GM12878 (cell line): ENCODE measurements around the gene REPS2. TPM values are rescaled to one million over a fixed set of nuclear protein-coding genes. Genes with fewer than 3 reads are reported as not detected.

Experiments used
- ATAC-seq: fragments of 200-7000 bp; cut with Tn5 transposase; 3 replicates; pipeline ENCODE4 v1.9.1; 2020; ENCODE audit warnings: mild to moderate bottlenecking, moderate library complexity
- BruUV-seq: library from RNA; stranded (reverse); fragments of 400-500 nt; replicated peaks from 2 replicates; lab custom pipeline; 2021; lab: Mats Ljungman, UMichigan
- CTCF ChIA-PET: fragments of 300-600 bp; sonication (Branson Sonifier 250); formaldehyde crosslinking; extraction: SDS; loops from one replicate; lab custom pipeline; 2021; ENCODE audit warnings: inconsistent platforms; lab: Yijun Ruan, JAX
- POLR2A ChIA-PET: fragments of 350-600 bp; formaldehyde crosslinking; extraction: SDS; loops from one replicate; lab custom pipeline; 2021; ENCODE audit warnings: inconsistent platforms; lab: Charles Lee
- RAD21 ChIA-PET: fragments of 300-600 bp; sonication (Branson Sonifier 250); formaldehyde crosslinking; loops from one replicate; lab custom pipeline; 2023; ENCODE audit warnings: antibody characterized with exemption; ENCODE audit not compliant: unreplicated experiment; lab: Charles Lee
- SMC1A ChIA-PET: fragments of 300-600 bp; sonication (Branson Sonifier 250); formaldehyde crosslinking; loops from one replicate; lab custom pipeline; 2023; ENCODE audit not compliant: unreplicated experiment, uncharacterized antibody; lab: Charles Lee
- DNase-seq: peaks from one replicate; pipeline ENCODE4 v3.0.0-alpha.2; 2011; ENCODE audit warnings: low read depth, low spot score
- FAIRE-seq: peaks from 3 replicates; lab custom pipeline; 2011; peaks lifted over from hg19 to GRCh38; lab: Jason Lieb, UNC
- H2AFZ ChIP-seq: 2 replicates; pipeline ENCODE4 v1.6.0; 2011; ENCODE audit warnings: low read depth, low read length, control low read depth; ENCODE audit not compliant: control insufficient read depth
- H3K27ac ChIP-seq: 2 replicates; pipeline ENCODE4 v1.5.1; 2011; ENCODE audit warnings: control low read depth; ENCODE audit not compliant: control insufficient read depth, insufficient read depth
- H3K27me3 ChIP-seq, 2 experiments: replicated peaks in 1 of 2; 2 replicates each; pipeline versions ENCODE4 v1.6.0 to v1.6.1; 2011; ENCODE audit warnings: low read length in 1 of 2; ENCODE audit not compliant: control insufficient read depth in 2 of 2, insufficient read depth in 2 of 2
- H3K36me3 ChIP-seq, 2 experiments: 2 replicates each; pipeline ENCODE4 v1.5.1; 2011; ENCODE audit warnings: low read length in 1 of 2; ENCODE audit not compliant: control insufficient read depth in 2 of 2, insufficient read depth in 2 of 2
- H3K4me1 ChIP-seq: 2 replicates; pipeline ENCODE4 v1.6.1; 2011; ENCODE audit warnings: mild to moderate bottlenecking, low read length, moderate library complexity, mixed read lengths; ENCODE audit not compliant: control insufficient read depth, insufficient read depth
- H3K4me2 ChIP-seq: 2 replicates; pipeline ENCODE4 v1.6.0; 2011; ENCODE audit warnings: control low read depth; ENCODE audit not compliant: control insufficient read depth, insufficient read depth
- H3K4me3 ChIP-seq: fragments of 200-600 bp; sonication (generic); 2 replicates; pipeline ENCODE4 v1.5.1; 2016
- H3K79me2 ChIP-seq: 2 replicates; pipeline ENCODE4 v1.6.0; 2011; ENCODE audit warnings: low read length; ENCODE audit not compliant: control insufficient read depth, insufficient read depth
- H3K9ac ChIP-seq: 2 replicates; pipeline ENCODE4 v1.8.0; 2011; ENCODE audit warnings: low read length, control low read depth, mixed read lengths; ENCODE audit not compliant: control insufficient read depth, insufficient read depth
- H3K9me3 ChIP-seq: replicated peaks from 3 replicates; pipeline ENCODE4 v1.5.1; 2011; ENCODE audit warnings: mild to moderate bottlenecking, low read length; ENCODE audit not compliant: control insufficient read depth, insufficient read depth
- H4K20me1 ChIP-seq: 2 replicates; pipeline ENCODE4 v1.6.0; 2011; ENCODE audit not compliant: control insufficient read depth, insufficient read depth
- EED ChIP-seq: sonication (generic); IDR thresholded peaks from 2 replicates; pipeline ENCODE4 v1.6.1; 2016; ENCODE audit warnings: antibody characterized with exemption, low read depth
- EZH2 ChIP-seq: IDR thresholded peaks from 2 replicates; pipeline ENCODE4 v1.6.1; 2012; ENCODE audit warnings: low read depth, mild to moderate bottlenecking, control low read depth, inconsistent platforms, low read length, borderline replicate concordance; ENCODE audit not compliant: control insufficient read depth
- FOS ChIP-seq: IDR thresholded peaks from 3 replicates; pipeline ENCODE4 v1.6.1; 2011; ENCODE audit warnings: borderline replicate concordance; ENCODE audit not compliant: insufficient read length; ENCODE audit errors: extremely low read depth
- FOXM1 ChIP-seq: IDR thresholded peaks from 2 replicates; pipeline ENCODE4 v1.6.1; 2012; ENCODE audit warnings: low read depth, mild to moderate bottlenecking, inconsistent platforms, low read length, moderate library complexity
- POU2F2 ChIP-seq: IDR thresholded peaks from 3 replicates; pipeline ENCODE4 v1.6.1; 2011; ENCODE audit warnings: low read depth, mild to moderate bottlenecking, low read length, borderline replicate concordance
- RB1 ChIP-seq: fragments of 450-650 bp; formaldehyde crosslinking; IDR thresholded peaks from 2 replicates; pipeline ENCODE4 v1.6.1; 2017; ENCODE audit warnings: mild to moderate bottlenecking, borderline replicate concordance
- RELA ChIP-seq: fragments of 450-650 bp; IDR thresholded peaks from 2 replicates; pipeline ENCODE4 v1.8.0; 2014; ENCODE audit warnings: borderline replicate concordance; ENCODE audit not compliant: partially characterized antibody
- RFX5 ChIP-seq: IDR thresholded peaks from 2 replicates; pipeline ENCODE4 v1.6.1; 2011; ENCODE audit warnings: low read depth, low read length, improper control_type of control experiment
- SMARCA5 ChIP-seq: fragments of 450-650 bp; IDR thresholded peaks from 2 replicates; pipeline ENCODE4 v1.6.1; 2017; ENCODE audit warnings: mild to moderate bottlenecking
- STAT3 ChIP-seq: IDR thresholded peaks from 2 replicates; pipeline ENCODE4 v1.6.1; 2011; ENCODE audit warnings: low read depth, low read length, improper control_type of control experiment
- WGBS: methylation state at CpG from one replicate; pipeline ENCODE4 v1.1.6; 2016; ENCODE audit warnings: low lambda C conversion rate; ENCODE audit not compliant: insufficient replicate concordance, insufficient coverage; ENCODE audit errors: missing lambda C conversion rate; 5-methylcytosine and 5-hydroxymethylcytosine counted together
- in situ Hi-C: fragments of 300-500 bp; cut with MboI; formaldehyde crosslinking; loops from 9 replicates; pipeline ENCODE4 v1.14.3; 2018; ENCODE audit warnings: mixed read lengths
- intact Hi-C: fragments of 100-400 bp; cut with micrococcal nuclease; formaldehyde crosslinking; loops from one replicate; pipeline ENCODE4 v1.14.2; 2022; ENCODE audit not compliant: unreplicated experiment
- polyA plus RNA-seq, 11 experiments: library from polyadenylated mRNA; depleted of rRNA in 4 of 11; unstranded in 6 of 11; stranded (reverse) in 5 of 11; fragments of >200 nt; fragmentation: Nextera tagmentation in 4 of 11; fragmentation: Illumina TruSeq in 1 of 11; extraction: Ambion mirVana in 4 of 11; extraction: Trizol in 1 of 11; gene quantifications; 1 replicate in 1 of 11; 2 replicates in 10 of 11; pipeline versions ENCODE4 v1.2.1 to v1.2.3, GENCODE V29; 2011 to 2016; ENCODE audit warnings: inconsistent platforms in 2 of 11, missing spikeins in 2 of 11, low read depth in 1 of 11
- total RNA-seq, 4 experiments: library from RNA; depleted of rRNA in 3 of 4; stranded (reverse); fragments of >200 nt in 3 of 4; fragmentation: Illumina TruSeq in 1 of 4; extraction: Trizol in 1 of 4; gene quantifications; 2 replicates each; pipeline versions ENCODE4 v1.2.1 to v1.2.3, GENCODE V29; 2013 to 2021
- TF ChIP-seq, protein P1 (sequence below): fragments of 450-650 bp; IDR thresholded peaks from 2 replicates; pipeline ENCODE4 v1.6.1; 2014; ENCODE audit warnings: mild to moderate bottlenecking
- TF ChIP-seq, protein P2 (sequence below): fragments of 450-650 bp; IDR thresholded peaks from 2 replicates; pipeline ENCODE4 v1.6.1; 2018; ENCODE audit warnings: borderline replicate concordance, mild to moderate bottlenecking; ENCODE audit not compliant: partially characterized antibody
- TF ChIP-seq, protein P3 (sequence below): IDR thresholded peaks from 2 replicates; pipeline ENCODE4 v1.6.1; 2012; ENCODE audit warnings: low read depth, low read length, improper control_type of control experiment

The REPS2 gene
- total and polyA plus RNA-seq, 10 of the 15 experiments (the other 5 are each of a cell fraction or from before 2014, with no cell fraction given) = 2.1 to 6.8 (median 3.9) TPM

DNA sequence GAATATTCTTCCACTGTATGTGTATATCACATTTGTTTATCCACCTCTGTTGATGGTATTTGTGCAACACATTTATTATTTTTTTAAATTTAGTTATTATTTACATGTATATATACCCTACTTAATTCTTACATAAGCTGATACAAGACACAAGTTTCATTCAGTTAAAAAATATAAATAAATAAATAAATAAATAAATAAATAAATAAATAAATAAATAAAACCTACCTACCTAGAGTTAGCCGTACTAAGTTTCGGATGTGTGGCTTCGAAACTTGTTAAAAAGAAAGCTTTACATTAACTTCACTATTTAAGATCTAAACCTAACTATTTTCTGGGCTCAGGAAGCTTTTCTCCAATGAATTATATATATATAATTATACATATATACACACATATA lies 23.3 kb upstream of the REPS2 start:
- 83% methylated on average over 3 of the region's 3 CpGs for WGBS
- Histone ChIP-seq H2AFZ (no peak overlapping the region), H3K27ac (no peak overlapping the region), H3K4me1 (no peaks in the 10 kb centered on the region), H3K27me3 (no peaks in the 10 kb centered on the region), H3K9ac (no peak overlapping the region), H3K4me3 (no peak overlapping the region), H3K9me3 (no peaks in the 10 kb centered on the region), H3K4me2 (no peak overlapping the region), H3K36me3 (no peaks in the 10 kb centered on the region), H3K79me2 (no peaks in the 10 kb centered on the region), H4K20me1 (no peaks in the 10 kb centered on the region)
- TF ChIP-seq EZH2 (no peak), EED (no peak), RFX5 (no peak), POU2F2 (no peak)
- TF ChIP-seq, protein P1, sequence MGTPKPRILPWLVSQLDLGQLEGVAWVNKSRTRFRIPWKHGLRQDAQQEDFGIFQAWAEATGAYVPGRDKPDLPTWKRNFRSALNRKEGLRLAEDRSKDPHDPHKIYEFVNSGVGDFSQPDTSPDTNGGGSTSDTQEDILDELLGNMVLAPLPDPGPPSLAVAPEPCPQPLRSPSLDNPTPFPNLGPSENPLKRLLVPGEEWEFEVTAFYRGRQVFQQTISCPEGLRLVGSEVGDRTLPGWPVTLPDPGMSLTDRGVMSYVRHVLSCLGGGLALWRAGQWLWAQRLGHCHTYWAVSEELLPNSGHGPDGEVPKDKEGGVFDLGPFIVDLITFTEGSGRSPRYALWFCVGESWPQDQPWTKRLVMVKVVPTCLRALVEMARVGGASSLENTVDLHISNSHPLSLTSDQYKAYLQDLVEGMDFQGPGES = no peak
- BruUV-seq = no TSS peak
- CTCF ChIA-PET = no interaction called here
- in situ Hi-C loops (no loop called here), intact Hi-C loops (no loop called here)
- DNase-seq (no peak), ATAC-seq (no peak), FAIRE-seq (no peak)
- POLR2A ChIA-PET = no interaction called here
- SMC1A ChIA-PET = no interaction called here
- RAD21 ChIA-PET = no interaction called here

DNA sequence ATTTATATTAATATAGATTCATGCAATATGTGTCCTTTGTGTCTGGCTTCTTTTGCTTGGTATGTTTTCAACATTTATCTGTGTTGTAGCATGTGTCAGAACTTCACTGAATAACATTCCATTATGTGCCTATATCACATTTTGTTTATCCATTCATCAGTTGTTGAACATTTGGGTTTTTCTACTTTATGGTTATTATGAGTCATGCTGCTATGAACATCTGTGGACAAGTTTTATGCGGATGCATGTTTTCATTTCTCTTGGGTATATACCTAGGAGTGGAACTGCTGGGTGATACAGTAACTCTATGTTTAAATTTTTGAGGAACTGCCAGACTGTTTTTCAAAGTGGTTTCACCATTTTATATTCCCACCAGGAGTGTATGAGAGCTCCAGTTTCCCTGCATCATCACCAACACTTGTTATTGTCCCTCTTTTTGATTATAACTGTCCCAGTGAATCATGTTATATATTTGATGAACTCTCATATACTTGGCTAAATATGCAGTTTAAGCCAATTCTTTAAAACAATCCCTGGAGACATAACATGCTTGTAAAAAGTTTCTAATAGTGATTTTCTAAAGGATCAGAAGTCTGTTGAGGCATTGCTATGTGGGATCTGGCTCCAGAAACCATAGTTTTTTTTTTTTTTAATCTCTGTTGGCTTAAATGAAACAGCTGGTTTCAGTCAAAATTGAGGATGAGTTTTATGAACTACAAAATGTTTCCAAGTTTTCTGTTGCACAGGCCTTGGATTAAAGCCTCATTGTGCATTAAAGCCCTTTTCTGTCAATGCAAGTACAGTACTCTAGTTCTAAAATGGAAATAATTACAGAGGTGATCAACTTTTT lies 21.6 kb upstream of the REPS2 start:
- in situ Hi-C loops = no loop called here
- Histone ChIP-seq H3K9me3 (no peaks in the 10 kb centered on the region), H4K20me1 (no peaks in the 10 kb centered on the region), H2AFZ (no peak overlapping the region), H3K4me3 (no peak overlapping the region), H3K27me3 (no peaks in the 10 kb centered on the region), H3K4me2 (no peak overlapping the region), H3K27ac (no peak overlapping the region), H3K36me3 (no peaks in the 10 kb centered on the region), H3K79me2 (no peaks in the 10 kb centered on the region), H3K9ac (no peak overlapping the region), H3K4me1 (no peaks in the 10 kb centered on the region)
- RAD21 ChIA-PET = no interaction called here
- FAIRE-seq = no peak
- CTCF ChIA-PET = no interaction called here
- SMC1A ChIA-PET = no interaction called here
- no peak for DNase-seq
- no peak for ATAC-seq
- no TSS peak for BruUV-seq
- POLR2A ChIA-PET = no interaction called here
- intact Hi-C loops = no loop called here
- 100% methylated on average over 1 of the region's 1 CpG for WGBS
- TF ChIP-seq STAT3 = no peak
- TF ChIP-seq RELA = no peak
- TF ChIP-seq, protein P2, sequence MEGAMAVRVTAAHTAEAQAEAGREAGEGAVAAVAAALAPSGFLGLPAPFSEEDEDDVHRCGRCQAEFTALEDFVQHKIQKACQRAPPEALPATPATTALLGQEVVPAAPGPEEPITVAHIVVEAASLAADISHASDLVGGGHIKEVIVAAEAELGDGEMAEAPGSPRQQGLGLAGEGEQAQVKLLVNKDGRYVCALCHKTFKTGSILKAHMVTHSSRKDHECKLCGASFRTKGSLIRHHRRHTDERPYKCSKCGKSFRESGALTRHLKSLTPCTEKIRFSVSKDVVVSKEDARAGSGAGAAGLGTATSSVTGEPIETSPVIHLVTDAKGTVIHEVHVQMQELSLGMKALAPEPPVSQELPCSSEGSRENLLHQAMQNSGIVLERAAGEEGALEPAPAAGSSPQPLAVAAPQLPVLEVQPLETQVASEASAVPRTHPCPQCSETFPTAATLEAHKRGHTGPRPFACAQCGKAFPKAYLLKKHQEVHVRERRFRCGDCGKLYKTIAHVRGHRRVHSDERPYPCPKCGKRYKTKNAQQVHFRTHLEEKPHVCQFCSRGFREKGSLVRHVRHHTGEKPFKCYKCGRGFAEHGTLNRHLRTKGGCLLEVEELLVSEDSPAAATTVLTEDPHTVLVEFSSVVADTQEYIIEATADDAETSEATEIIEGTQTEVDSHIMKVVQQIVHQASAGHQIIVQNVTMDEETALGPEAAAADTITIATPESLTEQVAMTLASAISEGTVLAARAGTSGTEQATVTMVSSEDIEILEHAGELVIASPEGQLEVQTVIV = no peak
- no peak for TF ChIP-seq FOXM1
- no peak for TF ChIP-seq RB1
- no peak for TF ChIP-seq SMARCA5
- TF ChIP-seq FOS = no peak
- TF ChIP-seq, protein P3, sequence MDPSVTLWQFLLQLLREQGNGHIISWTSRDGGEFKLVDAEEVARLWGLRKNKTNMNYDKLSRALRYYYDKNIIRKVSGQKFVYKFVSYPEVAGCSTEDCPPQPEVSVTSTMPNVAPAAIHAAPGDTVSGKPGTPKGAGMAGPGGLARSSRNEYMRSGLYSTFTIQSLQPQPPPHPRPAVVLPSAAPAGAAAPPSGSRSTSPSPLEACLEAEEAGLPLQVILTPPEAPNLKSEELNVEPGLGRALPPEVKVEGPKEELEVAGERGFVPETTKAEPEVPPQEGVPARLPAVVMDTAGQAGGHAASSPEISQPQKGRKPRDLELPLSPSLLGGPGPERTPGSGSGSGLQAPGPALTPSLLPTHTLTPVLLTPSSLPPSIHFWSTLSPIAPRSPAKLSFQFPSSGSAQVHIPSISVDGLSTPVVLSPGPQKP = no peak
